Measurements from ENCODE around the gene S100A10. TPM values are rescaled to one million over a fixed set of nuclear protein-coding genes. Genes with fewer than 3 reads are reported as not detected.
A peak's percentile ranks its signal among the peaks of the same experiment; 100 is the strongest.

Gene S100A10
- total RNA-seq, 1 donor from 2014 or later: 1,257 TPM

- Histone ChIP-seq H2AFZ (ENCODE audit: low read depth, low read length) (no peak overlapping the region), H3K79me2 (ENCODE audit: insufficient read depth, low read length) (peaks cover 26% of the 10 kb centered on the region), H3K4me2 (ENCODE audit: low read length) (no peak overlapping the region), H3K9ac (ENCODE audit: low read length) (no peak overlapping the region), H3K4me1 (ENCODE audit: insufficient read depth, low read length) (peaks cover 40% of the 10 kb centered on the region), H3K27me3 (ENCODE audit: insufficient read depth, low read length) (peaks cover 3% of the 10 kb centered on the region), H3K36me3 (ENCODE audit: insufficient read depth, low read length) (no peaks in the 10 kb centered on the region), H4K20me1 (ENCODE audit: insufficient read depth, low read length) (peaks cover 14% of the 10 kb centered on the region), H3K27ac (ENCODE audit: low read depth, low read length) (peak overlapping the region; percentile 79), H3K4me3 (ENCODE audit: insufficient read depth, low read depth, low read length) (no peak overlapping the region), H3K9me3 (ENCODE audit: insufficient read depth, low read depth, low read length) (peaks cover 3% of the 10 kb centered on the region)
- Mint-ChIP-seq H3K36me3 (ENCODE audit: low read depth, unreplicated experiment) (peaks cover 3% of the 10 kb centered on the region), H3K4me3 (ENCODE audit: unreplicated experiment) (no peak overlapping the region), H3K4me1 (ENCODE audit: low read depth, unreplicated experiment) (peaks cover 28% of the 10 kb centered on the region), H3K27ac (ENCODE audit: unreplicated experiment) (no peak overlapping the region), H3K27me3 (ENCODE audit: low read depth, unreplicated experiment) (no peaks in the 10 kb centered on the region), H3K9me3 (ENCODE audit: unreplicated experiment) (peaks cover 2% of the 10 kb centered on the region)
- no peak for DNase-seq (ENCODE audit: low read depth)
- FAIRE-seq: no peak
- TF ChIP-seq EZH2 (IDR thresholded peaks at IDR 0.05; ENCODE audit: insufficient read depth, low read length): no peak
- TF ChIP-seq CTCF (IDR thresholded peaks at IDR 0.05; ENCODE audit: insufficient read depth, low read depth, low read length): no peak
Measured at GRCh38 chr1:151995774-151996173, 2.1 kb upstream of the S100A10 start.

- Histone ChIP-seq H2AFZ (ENCODE audit: low read depth, low read length) (no peak overlapping the region), H3K27ac (ENCODE audit: low read depth, low read length) (peak overlapping the region; percentile 79)
Measured at GRCh38 chr1:151994956-151995355, 1.3 kb upstream of the S100A10 start.

More at GRCh38 chr1:151994956-151995355, 1.3 kb upstream of the S100A10 start:
- Histone ChIP-seq H3K9ac (ENCODE audit: low read length) (peak overlapping the region; percentile 61), H3K4me3 (ENCODE audit: insufficient read depth, low read depth, low read length) (no peak overlapping the region), H3K27me3 (ENCODE audit: insufficient read depth, low read length) (peaks cover 3% of the 10 kb centered on the region), H3K36me3 (ENCODE audit: insufficient read depth, low read length) (no peaks in the 10 kb centered on the region), H3K9me3 (ENCODE audit: insufficient read depth, low read depth, low read length) (peaks cover 3% of the 10 kb centered on the region), H3K4me1 (ENCODE audit: insufficient read depth, low read length) (peaks cover 48% of the 10 kb centered on the region), H3K4me2 (ENCODE audit: low read length) (peak overlapping the region; percentile 59), H4K20me1 (ENCODE audit: insufficient read depth, low read length) (peaks cover 22% of the 10 kb centered on the region), H3K79me2 (ENCODE audit: insufficient read depth, low read length) (peaks cover 34% of the 10 kb centered on the region)
- Mint-ChIP-seq H3K27me3 (ENCODE audit: low read depth, unreplicated experiment) (no peaks in the 10 kb centered on the region), H3K27ac (ENCODE audit: unreplicated experiment) (peak overlapping the region; percentile 58), H3K4me3 (ENCODE audit: unreplicated experiment) (peak overlapping the region; percentile 71), H3K36me3 (ENCODE audit: low read depth, unreplicated experiment) (peaks cover 3% of the 10 kb centered on the region), H3K4me1 (ENCODE audit: low read depth, unreplicated experiment) (peaks cover 32% of the 10 kb centered on the region), H3K9me3 (ENCODE audit: unreplicated experiment) (peaks cover 2% of the 10 kb centered on the region)
- DNase-seq (ENCODE audit: low read depth): peak; percentile 98
- TF ChIP-seq CTCF (IDR thresholded peaks at IDR 0.05; ENCODE audit: insufficient read depth, low read depth, low read length): no peak
- no peak for TF ChIP-seq EZH2 (IDR thresholded peaks at IDR 0.05; ENCODE audit: insufficient read depth, low read length)
- FAIRE-seq: no peak

Data from astrocyte (in vitro differentiated cells and primary cell).